Measurements from ENCODE around the gene LCE7A. TPM values are rescaled to one million over a fixed set of nuclear protein-coding genes. Genes with fewer than 3 reads are reported as not detected.

The LCE7A gene
- total and polyA plus RNA-seq, 2 of the 4 experiments (the other 2 are of a cell fraction): not detected

DNA sequence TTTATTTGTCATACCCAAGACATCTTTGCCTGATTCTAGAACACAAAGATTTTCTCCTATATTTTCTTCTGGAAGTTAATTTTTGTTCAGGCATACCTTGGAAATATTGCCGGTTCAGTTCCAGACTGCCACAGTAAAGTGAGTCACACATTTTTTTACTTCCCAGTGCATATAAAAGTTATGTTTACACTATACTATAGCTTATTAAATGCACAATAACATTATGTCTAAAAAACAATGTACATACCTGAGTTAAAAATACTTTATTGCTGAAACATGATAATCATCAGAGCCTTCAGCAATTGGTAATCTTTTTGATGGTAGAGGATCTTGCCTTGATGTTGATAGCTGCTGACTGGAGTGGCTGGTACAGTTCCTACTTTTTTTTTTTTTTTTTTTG is 28.3 kb downstream of the LCE7A start:
- WGBS, 2 experiments (ENCODE audit: extremely low coverage in 2 of 2, insufficient read length in 1 of 2): no CpG with 5 or more reads among the region's 1 CpG

More for the DNA sequence above, 28.3 kb downstream of the LCE7A start:
- Histone ChIP-seq H3K56ac (ENCODE audit: extremely low read depth, insufficient read depth, low read length) (no peak overlapping the region), H4K20me1 (ENCODE audit: insufficient read depth, low read length) (no peaks in the 10 kb centered on the region), H2BK120ac (ENCODE audit: low read depth, low read length) (no peak overlapping the region), H2BK5ac (ENCODE audit: low read depth, low read length, poor library complexity, severe bottlenecking) (no peak overlapping the region), H3K14ac (replicated peaks; ENCODE audit: low read depth, low read length) (no peak overlapping the region), H3K27me3 (ENCODE audit: control insufficient read depth, insufficient read depth, low read length) (no peaks in the 10 kb centered on the region), H2AK5ac (ENCODE audit: low read depth, low read length) (no peak overlapping the region), H3K23ac (ENCODE audit: low read depth, low read length) (no peak overlapping the region), H3K18ac (ENCODE audit: low read depth, low read length) (no peak overlapping the region), H3K9ac (ENCODE audit: low read depth, low read length) (no peak overlapping the region), H2AK9ac (replicated peaks; ENCODE audit: low read depth, low read length, poor library complexity) (no peak overlapping the region), H4K8ac (ENCODE audit: low read depth in 2 of 2, low read length in 2 of 2) (no peak overlapping the region), H3K4me3 (ENCODE audit: insufficient read depth, low read depth, low read length) (no peak overlapping the region), H3K27ac (ENCODE audit: insufficient read depth, low read length) (no peak overlapping the region), H4K91ac (ENCODE audit: insufficient read depth, low read depth, low read length) (no peak overlapping the region), H3K79me1 (ENCODE audit: low read depth in 1 of 2, low read length in 2 of 2) (no peaks in the 10 kb centered on the region), H4K5ac (ENCODE audit: low read depth, low read length) (no peak overlapping the region), H3K4ac (ENCODE audit: low read depth, low read length) (no peak overlapping the region), H2BK20ac (ENCODE audit: low read depth, low read length) (no peak overlapping the region), H3K9me3 (ENCODE audit: control insufficient read depth, insufficient read depth, low read length) (no peaks in the 10 kb centered on the region), H3K4me1 (ENCODE audit: control insufficient read depth, insufficient read depth, low read length) (no peaks in the 10 kb centered on the region), H2BK15ac (ENCODE audit: low read depth, low read length) (no peak overlapping the region), H3K36me3 (ENCODE audit: control insufficient read depth, insufficient read depth, low read length) (no peaks in the 10 kb centered on the region), H2AFZ (replicated peaks; ENCODE audit: low read length, poor library complexity) (no peak overlapping the region), H3K9me1 (ENCODE audit: insufficient read depth, low read length) (no peaks in the 10 kb centered on the region), H3K4me2 (ENCODE audit: low read depth, low read length) (no peak overlapping the region)
- dilution Hi-C loops (cut with HindIII; ENCODE audit: low sequenced_read_pairs, unreplicated experiment) (no loop called here), intact Hi-C loops (cut with micrococcal nuclease) (no loop called here), in situ Hi-C loops (cut with MboI; ENCODE audit: low sequenced_read_pairs) (no loop called here)
- BruUV-seq (replicated peaks): no TSS peak
- TF ChIP-seq FOS (IDR thresholded peaks at IDR 0.05; ENCODE audit: low read depth, low read length) (no peak), CEBPB (IDR thresholded peaks at IDR 0.05; ENCODE audit: low read depth, low read length) (no peak), CHD1 (IDR thresholded peaks at IDR 0.05; ENCODE audit: low read depth, low read length) (no peak), NFE2L2 (IDR thresholded peaks at IDR 0.05; ENCODE audit: low read depth, low read length) (no peak), RAD21 (IDR thresholded peaks at IDR 0.05; ENCODE audit: low read length) (no peak), POLR2A (IDR thresholded peaks at IDR 0.05; ENCODE audit: low read depth, low read length) (no peak)
- DNase-seq (no peak), ATAC-seq (ENCODE audit: low read depth) (no peak)
- CTCF ChIA-PET: no interaction called here
- POLR2A ChIA-PET (ENCODE audit: unreplicated experiment): no interaction called here
